HUES6 (cell line): Measurements from ENCODE around the gene GPAM.

Experiments
- H3K27ac ChIP-seq: 2 replicates; pipeline ENCODE4 v1.7.0; 2013; ENCODE audit warnings: low read depth, mild to moderate bottlenecking, low read length, inconsistent platforms
- H3K27me3 ChIP-seq: 2 replicates; pipeline ENCODE4 v1.6.1; 2013; ENCODE audit warnings: low read length; ENCODE audit not compliant: control insufficient read depth, insufficient read depth
- H3K36me3 ChIP-seq: 2 replicates; pipeline ENCODE4 v1.6.1; 2013; ENCODE audit warnings: low read length; ENCODE audit not compliant: control insufficient read depth, insufficient read depth
- H3K4me1 ChIP-seq: 2 replicates; pipeline ENCODE4 v1.6.1; 2013; ENCODE audit warnings: low read length; ENCODE audit not compliant: control insufficient read depth, insufficient read depth
- H3K4me3 ChIP-seq: 2 replicates; pipeline ENCODE4 v1.5.1; 2013; ENCODE audit warnings: low read depth, low read length
- H3K9ac ChIP-seq: one replicate; pipeline ENCODE4 v1.6.1; 2013; ENCODE audit warnings: mild to moderate bottlenecking, low read length
- H3K9me3 ChIP-seq: 2 replicates; pipeline ENCODE4 v1.6.1; 2013; ENCODE audit warnings: low read depth, low read length; ENCODE audit not compliant: control insufficient read depth, insufficient read depth

The GPAM gene

GRCh38 chr10:112148331-112148730, 35.2 kb downstream of the GPAM start:
- H3K4me3 ChIP-seq, result no peak overlapping the region
- no peaks in the 10 kb centered on the region for H3K4me1 ChIP-seq
- H3K36me3 ChIP-seq, result peaks cover 21% of the 10 kb centered on the region
- no peak overlapping the region for H3K9ac ChIP-seq
- no peaks in the 10 kb centered on the region for H3K27me3 ChIP-seq
- no peak overlapping the region for H3K27ac ChIP-seq
- H3K9me3 ChIP-seq, result no peaks in the 10 kb centered on the region

GRCh38 chr10:112146799-112147198, 36.8 kb downstream of the GPAM start:
- Histone ChIP-seq H3K9me3 (no peaks in the 10 kb centered on the region), H3K4me3 (no peak overlapping the region), H3K4me1 (no peaks in the 10 kb centered on the region), H3K9ac (no peak overlapping the region), H3K27ac (no peak overlapping the region), H3K27me3 (no peaks in the 10 kb centered on the region), H3K36me3 (peaks cover 9% of the 10 kb centered on the region)

- H3K4me3 ChIP-seq, result no peak overlapping the region
- no peak overlapping the region for H3K9ac ChIP-seq
- H3K36me3 ChIP-seq, result no peaks in the 10 kb centered on the region
- no peaks in the 10 kb centered on the region for H3K27me3 ChIP-seq
- H3K27ac ChIP-seq, result no peak overlapping the region
- no peaks in the 10 kb centered on the region for H3K9me3 ChIP-seq
- no peaks in the 10 kb centered on the region for H3K4me1 ChIP-seq
Measured at GRCh38 chr10:112145263-112145662, 38.3 kb downstream of the GPAM start.

GRCh38 chr10:112143420-112143819, 40.1 kb downstream of the GPAM start:
- H3K4me3 ChIP-seq, result no peak overlapping the region
- no peak overlapping the region for H3K9ac ChIP-seq
- no peak overlapping the region for H3K27ac ChIP-seq
- no peaks in the 10 kb centered on the region for H3K27me3 ChIP-seq
- H3K4me1 ChIP-seq, result no peaks in the 10 kb centered on the region
- no peaks in the 10 kb centered on the region for H3K36me3 ChIP-seq
- no peaks in the 10 kb centered on the region for H3K9me3 ChIP-seq

GRCh38 chr10:112141292-112141691, 42.3 kb downstream of the GPAM start:
- Histone ChIP-seq H3K9me3 (no peaks in the 10 kb centered on the region), H3K4me1 (no peaks in the 10 kb centered on the region), H3K27me3 (no peaks in the 10 kb centered on the region), H3K27ac (no peak overlapping the region), H3K36me3 (no peaks in the 10 kb centered on the region), H3K9ac (no peak overlapping the region), H3K4me3 (no peak overlapping the region)

GRCh38 chr10:112140110-112140970, 43.2 kb downstream of the GPAM start:
- Histone ChIP-seq H3K9ac (no peak overlapping the region), H3K9me3 (no peaks in the 10 kb centered on the region), H3K4me3 (no peak overlapping the region), H3K36me3 (no peaks in the 10 kb centered on the region), H3K27ac (no peak overlapping the region), H3K4me1 (no peaks in the 10 kb centered on the region), H3K27me3 (no peaks in the 10 kb centered on the region)

GRCh38 chr10:112139176-112139575, 44.4 kb downstream of the GPAM start:
- Histone ChIP-seq H3K27ac (no peak overlapping the region), H3K4me3 (no peak overlapping the region), H3K4me1 (no peaks in the 10 kb centered on the region), H3K9me3 (no peaks in the 10 kb centered on the region), H3K9ac (no peak overlapping the region), H3K27me3 (no peaks in the 10 kb centered on the region), H3K36me3 (no peaks in the 10 kb centered on the region)

- Histone ChIP-seq H3K27ac (no peak overlapping the region), H3K4me1 (no peaks in the 10 kb centered on the region), H3K36me3 (no peaks in the 10 kb centered on the region), H3K9me3 (no peaks in the 10 kb centered on the region), H3K4me3 (no peak overlapping the region), H3K27me3 (no peaks in the 10 kb centered on the region), H3K9ac (no peak overlapping the region)
Measured at GRCh38 chr10:112137154-112137987, 46.2 kb downstream of the GPAM start.

GRCh38 chr10:112136486-112137153, 46.9 kb downstream of the GPAM start:
- Histone ChIP-seq H3K9ac (no peak overlapping the region), H3K27ac (no peak overlapping the region), H3K4me3 (no peak overlapping the region), H3K4me1 (no peaks in the 10 kb centered on the region), H3K9me3 (no peaks in the 10 kb centered on the region), H3K36me3 (no peaks in the 10 kb centered on the region), H3K27me3 (no peaks in the 10 kb centered on the region)

GRCh38 chr10:112135604-112136003, 48.0 kb downstream of the GPAM start:
- Histone ChIP-seq H3K4me1 (no peaks in the 10 kb centered on the region), H3K4me3 (no peak overlapping the region), H3K27ac (no peak overlapping the region), H3K36me3 (no peaks in the 10 kb centered on the region), H3K9ac (no peak overlapping the region), H3K27me3 (no peaks in the 10 kb centered on the region), H3K9me3 (no peaks in the 10 kb centered on the region)

GRCh38 chr10:112132435-112132834, 51.1 kb downstream of the GPAM start:
- no peaks in the 10 kb centered on the region for H3K9me3 ChIP-seq
- no peaks in the 10 kb centered on the region for H3K27me3 ChIP-seq
- H3K9ac ChIP-seq, result no peak overlapping the region
- no peak overlapping the region for H3K27ac ChIP-seq
- H3K36me3 ChIP-seq, result no peaks in the 10 kb centered on the region
- no peaks in the 10 kb centered on the region for H3K4me1 ChIP-seq
- H3K4me3 ChIP-seq, result no peak overlapping the region
